ENCODE measurements around the gene ADAM10.

DNA sequence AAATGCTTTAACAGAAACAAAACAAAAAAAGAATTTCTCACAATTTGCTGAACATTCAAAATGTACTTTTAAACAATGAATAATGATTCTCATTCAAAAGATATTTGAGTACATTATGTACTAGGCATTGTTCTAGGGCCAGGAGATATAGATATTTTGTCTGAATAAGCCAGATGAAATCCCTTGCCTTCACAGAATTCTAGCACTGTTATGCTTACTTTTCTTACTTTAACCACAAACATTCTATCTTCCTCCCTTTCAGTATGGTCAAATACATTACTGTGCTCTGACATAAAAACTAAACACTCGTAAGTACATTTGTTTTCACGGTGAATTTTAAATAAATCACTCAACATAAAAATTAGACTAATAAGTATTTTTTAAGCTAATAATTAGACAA, 116.7 kb downstream of the ADAM10 start:
- no peak for TF ChIP-seq CEBPB (IDR thresholded peaks at IDR 0.05; ENCODE audit: low read depth, low read length)
- TF ChIP-seq, protein P1, sequence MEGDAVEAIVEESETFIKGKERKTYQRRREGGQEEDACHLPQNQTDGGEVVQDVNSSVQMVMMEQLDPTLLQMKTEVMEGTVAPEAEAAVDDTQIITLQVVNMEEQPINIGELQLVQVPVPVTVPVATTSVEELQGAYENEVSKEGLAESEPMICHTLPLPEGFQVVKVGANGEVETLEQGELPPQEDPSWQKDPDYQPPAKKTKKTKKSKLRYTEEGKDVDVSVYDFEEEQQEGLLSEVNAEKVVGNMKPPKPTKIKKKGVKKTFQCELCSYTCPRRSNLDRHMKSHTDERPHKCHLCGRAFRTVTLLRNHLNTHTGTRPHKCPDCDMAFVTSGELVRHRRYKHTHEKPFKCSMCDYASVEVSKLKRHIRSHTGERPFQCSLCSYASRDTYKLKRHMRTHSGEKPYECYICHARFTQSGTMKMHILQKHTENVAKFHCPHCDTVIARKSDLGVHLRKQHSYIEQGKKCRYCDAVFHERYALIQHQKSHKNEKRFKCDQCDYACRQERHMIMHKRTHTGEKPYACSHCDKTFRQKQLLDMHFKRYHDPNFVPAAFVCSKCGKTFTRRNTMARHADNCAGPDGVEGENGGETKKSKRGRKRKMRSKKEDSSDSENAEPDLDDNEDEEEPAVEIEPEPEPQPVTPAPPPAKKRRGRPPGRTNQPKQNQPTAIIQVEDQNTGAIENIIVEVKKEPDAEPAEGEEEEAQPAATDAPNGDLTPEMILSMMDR (conservative IDR thresholded peaks at IDR 0.05; ENCODE audit: low read depth, low read length) = no peak
- TF ChIP-seq POLR2A (IDR thresholded peaks at IDR 0.05; ENCODE audit: low read depth, low read length) = no peak
- TF ChIP-seq NFE2L2 (IDR thresholded peaks at IDR 0.05; ENCODE audit: low read depth, low read length) = no peak
- no peak for TF ChIP-seq SMC3 (IDR thresholded peaks at IDR 0.05; ENCODE audit: low read depth, low read length)
- no peak for TF ChIP-seq CHD1 (IDR thresholded peaks at IDR 0.05; ENCODE audit: low read depth, low read length)
- no peak for TF ChIP-seq BHLHE40 (IDR thresholded peaks at IDR 0.05; ENCODE audit: low read depth, low read length)
- no peak for TF ChIP-seq MAZ (IDR thresholded peaks at IDR 0.05; ENCODE audit: borderline replicate concordance, low read depth, low read length)
